HEK293 (cell line): ENCODE results near the gene SAT1.

Experiments
- BCL11A ChIP-seq: fragments of 450-650 bp; formaldehyde crosslinking; IDR thresholded peaks from 2 replicates; pipeline ENCODE4 v1.5.1; 2016; ENCODE audit warnings: low read depth, missing biosample characterization, missing genetic modification characterization
- BCL6B ChIP-seq: fragments of 450-650 bp; formaldehyde crosslinking; IDR thresholded peaks from 2 replicates; pipeline ENCODE4 v1.5.1; 2017; ENCODE audit warnings: missing biosample characterization, missing genetic modification characterization
- HOXA7 ChIP-seq: sonication (generic); formaldehyde crosslinking; IDR thresholded peaks from 2 replicates; pipeline ENCODE4 v1.8.1; 2022; ENCODE audit warnings: missing genetic modification reagents, borderline replicate concordance
- KLF1 ChIP-seq: fragments of 450-650 bp; formaldehyde crosslinking; IDR thresholded peaks from 2 replicates; pipeline ENCODE4 v1.5.1; 2016; ENCODE audit warnings: missing biosample characterization, missing genetic modification characterization
- KLF8 ChIP-seq: fragments of 450-650 bp; formaldehyde crosslinking; IDR thresholded peaks from 2 replicates; pipeline ENCODE4 v1.5.1; 2016; ENCODE audit warnings: missing biosample characterization, missing genetic modification characterization
- OSR2 ChIP-seq: fragments of 450-650 bp; formaldehyde crosslinking; IDR thresholded peaks from 2 replicates; pipeline ENCODE4 v1.5.1; 2016; ENCODE audit warnings: missing biosample characterization, missing genetic modification characterization
- PATZ1 ChIP-seq: fragments of 450-650 bp; formaldehyde crosslinking; IDR thresholded peaks from 2 replicates; pipeline ENCODE4 v1.5.1; 2016; ENCODE audit warnings: missing biosample characterization, missing genetic modification characterization
- PRDM10 ChIP-seq: fragments of 450-650 bp; formaldehyde crosslinking; IDR thresholded peaks from 2 replicates; pipeline ENCODE4 v1.5.1; 2016; ENCODE audit warnings: missing biosample characterization, missing genetic modification characterization
- PRDM6 ChIP-seq: fragments of 450-650 bp; formaldehyde crosslinking; IDR thresholded peaks from 2 replicates; pipeline ENCODE4 v1.5.1; 2017; ENCODE audit warnings: missing biosample characterization, missing genetic modification characterization
- SCRT1 ChIP-seq: fragments of 450-650 bp; formaldehyde crosslinking; IDR thresholded peaks from 2 replicates; pipeline ENCODE4 v1.5.1; 2016; ENCODE audit warnings: missing biosample characterization, missing genetic modification characterization, borderline replicate concordance
- TRIM28 ChIP-seq: IDR thresholded peaks from 2 replicates; pipeline ENCODE4 v1.6.1; 2011; ENCODE audit warnings: low read length, control low read depth, borderline replicate concordance
- ZBTB21 ChIP-seq: fragments of 450-650 bp; formaldehyde crosslinking; IDR thresholded peaks from 2 replicates; pipeline ENCODE4 v1.5.1; 2017; ENCODE audit warnings: missing biosample characterization, missing genetic modification characterization
- ZBTB26 ChIP-seq: fragments of 450-650 bp; formaldehyde crosslinking; optimal IDR thresholded peaks from 2 replicates; pipeline ENCODE3; 2016; ENCODE audit warnings: missing biosample characterization, mild to moderate bottlenecking, missing genetic modification characterization
- ZBTB49 ChIP-seq: fragments of 450-650 bp; formaldehyde crosslinking; IDR thresholded peaks from 2 replicates; pipeline ENCODE4 v1.5.1; 2016; ENCODE audit warnings: missing biosample characterization, missing genetic modification characterization, low read depth
- ZBTB8A ChIP-seq: fragments of 450-650 bp; formaldehyde crosslinking; IDR thresholded peaks from 2 replicates; pipeline ENCODE4 v1.5.1; 2016; ENCODE audit warnings: missing biosample characterization, missing genetic modification characterization
- ZFP3 ChIP-seq: fragments of 450-650 bp; formaldehyde crosslinking; IDR thresholded peaks from 2 replicates; pipeline ENCODE4 v1.5.1; 2016; ENCODE audit warnings: low read depth, missing biosample characterization, missing genetic modification characterization
- ZNF112 ChIP-seq: fragments of 450-650 bp; formaldehyde crosslinking; IDR thresholded peaks from 2 replicates; pipeline ENCODE4 v1.5.0; 2017; ENCODE audit warnings: missing biosample characterization, missing genetic modification characterization
- ZNF146 ChIP-seq: fragments of 450-650 bp; formaldehyde crosslinking; IDR thresholded peaks from 2 replicates; pipeline ENCODE4 v1.5.1; 2016; ENCODE audit warnings: missing biosample characterization, missing genetic modification characterization
- ZNF2 ChIP-seq: fragments of 450-650 bp; formaldehyde crosslinking; IDR thresholded peaks from 2 replicates; pipeline ENCODE4 v1.5.1; 2016; ENCODE audit warnings: missing biosample characterization, missing genetic modification characterization
- ZNF324 ChIP-seq: fragments of 450-650 bp; formaldehyde crosslinking; IDR thresholded peaks from 2 replicates; pipeline ENCODE4 v1.5.1; 2016; ENCODE audit warnings: missing biosample characterization, missing genetic modification characterization
- ZNF335 ChIP-seq: fragments of 450-650 bp; formaldehyde crosslinking; conservative IDR thresholded peaks from 2 replicates; pipeline ENCODE4 v1.5.1; 2016; ENCODE audit warnings: missing biosample characterization, missing genetic modification characterization
- ZNF354C ChIP-seq: fragments of 450-650 bp; formaldehyde crosslinking; IDR thresholded peaks from 2 replicates; pipeline ENCODE4 v1.5.1; 2016; ENCODE audit warnings: missing biosample characterization, missing genetic modification characterization, low read depth, borderline replicate concordance
- ZNF596 ChIP-seq: fragments of 450-650 bp; IDR thresholded peaks from 2 replicates; pipeline ENCODE4 v1.5.0; 2018; ENCODE audit warnings: missing biosample characterization, mild to moderate bottlenecking, missing genetic modification characterization, moderate library complexity
- ZNF600 ChIP-seq: fragments of 450-650 bp; formaldehyde crosslinking; IDR thresholded peaks from 2 replicates; pipeline ENCODE4 v1.5.1; 2016; ENCODE audit warnings: missing biosample characterization, missing genetic modification characterization
- ZNF629 ChIP-seq: fragments of 450-650 bp; formaldehyde crosslinking; IDR thresholded peaks from 2 replicates; pipeline ENCODE4 v1.5.1; 2017; ENCODE audit warnings: missing biosample characterization, missing genetic modification characterization
- ZNF707 ChIP-seq: fragments of 450-650 bp; formaldehyde crosslinking; IDR thresholded peaks from 2 replicates; pipeline ENCODE4 v1.5.1; 2016; ENCODE audit warnings: missing biosample characterization, missing genetic modification characterization
- ZNF843 ChIP-seq: fragments of 450-650 bp; formaldehyde crosslinking; IDR thresholded peaks from 2 replicates; pipeline ENCODE4 v1.5.1; 2016; ENCODE audit warnings: missing biosample characterization, missing genetic modification characterization

SAT1 gene

GRCh38 chrX:23792861-23793553, 10.0 kb downstream of the SAT1 start (continued):
- TF ChIP-seq PATZ1 (tag by site-specific recombination) (peak; percentile 81), ZNF354C (no peak), KLF8 (tag by site-specific recombination) (peak; percentile 84), ZBTB8A (0 out of 2 replicates have a peak, but pooled peaks have one; percentile 26), ZNF146 (tag by site-specific recombination) (0 out of 2 replicates have a peak, but pooled peaks have one; percentile 21), ZNF843 (peak; percentile 93), ZNF112 (tag by site-specific recombination) (no peak), PRDM6 (peak; percentile 94), HOXA7 (CRISPR knock-in tag) (no peak), OSR2 (peak; percentile 96), ZNF324 (tag by site-specific recombination) (peak; percentile 28; the same call in 1 of the 2 replicates), ZNF707 (tag by site-specific recombination) (no peak), PRDM10 (tag by site-specific recombination) (peak; percentile 42), ZBTB26 (tag by site-specific recombination) (no peak), SCRT1 (no peak), ZNF335 (tag by site-specific recombination) (peak; percentile 69), ZBTB21 (tag by site-specific recombination) (0 out of 2 replicates have a peak, but pooled peaks have one; percentile 52), ZNF596 (peak; percentile 60), ZNF600 (0 out of 2 replicates have a peak, but pooled peaks have one; percentile 40), BCL11A (tag by site-specific recombination) (0 out of 2 replicates have a peak, but pooled peaks have one; percentile 69), TRIM28 (peak; percentile 81; the same call in 1 of the 2 replicates), BCL6B (tag by site-specific recombination) (0 out of 2 replicates have a peak, but pooled peaks have one; percentile 51), ZNF2 (tag by site-specific recombination) (peak; percentile 70), ZBTB49 (tag by site-specific recombination) (no peak), ZFP3 (tag by site-specific recombination) (no peak), ZNF629 (peak; percentile 74), KLF1 (no peak)
